ENCODE data around the gene GPANK1. TPM values are rescaled to one million over a fixed set of nuclear protein-coding genes. Genes with fewer than 3 reads are reported as not detected.

GPANK1 gene
- total RNA-seq, 2 donors from 2014 or later, result 16.1 to 21.3 TPM

GRCh38 chr6:31689249-31690110 lies 24.7 kb upstream of the GPANK1 start:
- 80 to 85% methylated on average over 5 to 10 of the region's 11 CpGs for WGBS, 2 experiments (ENCODE audit: insufficient coverage in 1 of 2, insufficient read length in 1 of 2)
- H3K27me3 Mint-ChIP-seq (ENCODE audit: insufficient read depth), result no peaks in the 10 kb centered on the region
- peaks cover 68% of the 10 kb centered on the region for H3K36me3 Mint-ChIP-seq (ENCODE audit: low read depth)
- no peak overlapping the region for H3K9ac ChIP-seq (ENCODE audit: extremely low read depth, low read length, poor library complexity, severe bottlenecking)
- H3K27ac ChIP-seq (ENCODE audit: low read depth, low read length), result no peak overlapping the region
- no peaks in the 10 kb centered on the region for H3K9me3 Mint-ChIP-seq
- peak; percentile 84 for DNase-seq
- H3K4me3 Mint-ChIP-seq, result no peak overlapping the region
- peak overlapping the region; percentile 83 for H3K27ac Mint-ChIP-seq
- peaks cover 13% of the 10 kb centered on the region for H3K4me1 ChIP-seq (ENCODE audit: control insufficient read depth, insufficient read depth, low read length)
- peaks cover 15% of the 10 kb centered on the region for H3K4me1 Mint-ChIP-seq
- no peaks in the 10 kb centered on the region for H3K27me3 ChIP-seq (ENCODE audit: control insufficient read depth, insufficient read depth, low read length, poor library complexity, severe bottlenecking)
- no peaks in the 10 kb centered on the region for H3K9me3 ChIP-seq (ENCODE audit: control insufficient read depth, low read length)
- H3K36me3 ChIP-seq (ENCODE audit: control insufficient read depth, insufficient read depth, low read length), result peaks cover 72% of the 10 kb centered on the region
- no peak overlapping the region for H3K4me3 ChIP-seq (ENCODE audit: low read length)
- peak; percentile 73 for TF ChIP-seq CTCF (conservative IDR thresholded peaks at IDR 0.05)

GRCh38 chr6:31687860-31688693 lies 23.3 kb upstream of the GPANK1 start:
- H3K4me1 Mint-ChIP-seq, result peaks cover 21% of the 10 kb centered on the region

More at GRCh38 chr6:31687860-31688693, 23.3 kb upstream of the GPANK1 start:
- H3K4me3 Mint-ChIP-seq, result no peak overlapping the region
- H3K27ac Mint-ChIP-seq, result peak overlapping the region; percentile 74
- WGBS, 2 experiments (ENCODE audit: insufficient coverage in 1 of 2, insufficient read length in 1 of 2), result 84 to 95% methylated on average over 6 to 14 of the region's 14 CpGs
- H3K9me3 ChIP-seq (ENCODE audit: control insufficient read depth, low read length), result no peaks in the 10 kb centered on the region
- no peak overlapping the region for H3K27ac ChIP-seq (ENCODE audit: low read depth, low read length)
- TF ChIP-seq CTCF (conservative IDR thresholded peaks at IDR 0.05), result no peak
- H3K36me3 Mint-ChIP-seq (ENCODE audit: low read depth), result peaks cover 61% of the 10 kb centered on the region
- no peaks in the 10 kb centered on the region for H3K27me3 Mint-ChIP-seq (ENCODE audit: insufficient read depth)
- H3K27me3 ChIP-seq (ENCODE audit: control insufficient read depth, insufficient read depth, low read length, poor library complexity, severe bottlenecking), result no peaks in the 10 kb centered on the region
- H3K4me3 ChIP-seq (ENCODE audit: low read length), result no peak overlapping the region
- no peak overlapping the region for H3K9ac ChIP-seq (ENCODE audit: extremely low read depth, low read length, poor library complexity, severe bottlenecking)
- peak; percentile 59 for DNase-seq
- H3K36me3 ChIP-seq (ENCODE audit: control insufficient read depth, insufficient read depth, low read length), result peaks cover 68% of the 10 kb centered on the region
- no peaks in the 10 kb centered on the region for H3K9me3 Mint-ChIP-seq
- peaks cover 13% of the 10 kb centered on the region for H3K4me1 ChIP-seq (ENCODE audit: control insufficient read depth, insufficient read depth, low read length)

Data from endodermal cell (in vitro differentiated cells).